GM12875 (cell line): ENCODE data around the gene CD300LF.

Experiments used
- H3K4me3 ChIP-seq: one replicate; pipeline ENCODE4 v1.5.1; 2011; ENCODE audit warnings: low read depth, low read length, control low read depth
- CTCF ChIP-seq: IDR thresholded peaks from 2 replicates; pipeline ENCODE4 v1.5.1; 2011; ENCODE audit warnings: low read depth, mild to moderate bottlenecking, control low read depth, inconsistent platforms, low read length, moderate library complexity, borderline replicate concordance; ENCODE audit not compliant: insufficient read depth

CD300LF gene

DNA sequence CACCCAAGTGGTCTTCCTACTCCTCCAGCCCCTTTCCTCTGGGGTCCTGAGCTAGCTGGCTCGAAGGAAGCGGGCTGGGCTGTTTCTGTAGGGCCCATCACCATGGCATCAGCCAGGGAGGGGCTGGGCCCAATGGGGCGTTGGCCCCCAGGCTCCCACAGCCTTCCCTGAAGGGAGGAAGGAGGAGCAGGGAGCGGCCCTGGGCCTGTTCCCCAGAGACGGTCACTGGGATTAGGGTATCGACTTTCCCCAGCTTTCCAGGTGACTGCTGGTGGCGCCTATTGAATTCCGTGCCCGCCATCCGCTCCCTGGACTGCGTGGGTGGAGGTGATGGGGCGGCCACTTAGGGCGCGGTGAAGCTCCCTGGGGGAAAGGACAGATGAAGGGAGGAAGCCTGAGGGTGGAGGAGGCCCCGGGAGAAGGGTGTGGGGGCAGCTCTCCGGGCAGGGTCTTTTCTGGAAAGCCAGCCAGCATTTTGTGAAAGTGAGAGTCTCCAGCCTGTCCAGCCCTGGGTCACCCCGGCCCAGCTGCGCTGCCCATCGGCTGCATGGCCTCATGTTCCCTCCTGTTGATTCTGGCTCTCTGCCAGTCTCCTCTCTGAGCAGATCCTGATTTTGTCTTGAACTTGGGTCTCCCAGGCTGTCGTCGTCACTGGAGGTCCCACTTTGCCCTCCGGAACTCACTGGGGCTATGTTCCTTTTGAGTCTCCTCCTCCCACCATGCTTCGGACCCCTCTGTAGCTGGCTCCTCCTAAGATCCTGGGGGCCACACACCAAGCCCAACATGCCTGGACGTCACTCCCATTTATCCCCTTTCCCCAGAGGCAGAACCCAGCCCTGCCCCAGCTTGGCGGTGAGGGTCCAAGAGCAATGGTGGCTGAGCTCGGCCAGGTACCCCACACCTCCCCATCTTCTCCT, 45.5 kb upstream of the CD300LF start:
- no peak for TF ChIP-seq CTCF
- no peak overlapping the region for H3K4me3 ChIP-seq

GRCh38 chr17:74757502-74757901, 44.8 kb upstream of the CD300LF start:
- no peak overlapping the region for H3K4me3 ChIP-seq
- TF ChIP-seq CTCF = no peak

- no peak overlapping the region for H3K4me3 ChIP-seq
- TF ChIP-seq CTCF = no peak
Measured at GRCh38 chr17:74756891-74757290, 44.2 kb upstream of the CD300LF start.

- H3K4me3 ChIP-seq = no peak overlapping the region
- no peak for TF ChIP-seq CTCF
Measured at GRCh38 chr17:74755533-74755932, 42.8 kb upstream of the CD300LF start.

GRCh38 chr17:74754832-74755231, 42.1 kb upstream of the CD300LF start:
- no peak overlapping the region for H3K4me3 ChIP-seq

GRCh38 chr17:74752822-74753401, 40.2 kb upstream of the CD300LF start:
- no peak for TF ChIP-seq CTCF
- no peak overlapping the region for H3K4me3 ChIP-seq

More at GRCh38 chr17:74754832-74755231, 42.1 kb upstream of the CD300LF start:
- no peak for TF ChIP-seq CTCF

DNA sequence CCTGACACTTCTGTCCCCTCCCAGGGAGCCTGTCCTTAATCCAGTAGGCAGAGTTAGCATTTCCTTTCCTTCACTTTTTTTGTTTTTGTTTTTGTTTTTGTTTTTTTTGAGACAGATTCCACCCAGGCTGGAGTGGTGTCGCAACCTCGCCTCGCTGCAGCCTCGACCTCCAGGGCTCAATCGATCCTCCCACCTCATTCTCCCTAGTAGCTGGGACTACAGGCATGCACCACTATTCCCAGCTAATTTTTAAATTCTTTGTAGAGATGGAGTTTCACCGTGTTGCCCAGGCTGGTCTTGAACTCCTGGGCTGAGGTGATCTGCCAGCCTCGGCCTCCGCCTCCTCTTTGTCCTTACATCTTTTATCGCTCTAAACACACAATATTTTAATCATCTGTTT, 39.7 kb upstream of the CD300LF start:
- no peak for TF ChIP-seq CTCF
- no peak overlapping the region for H3K4me3 ChIP-seq
